Urinary bladder (tissue), 4 donors: ENCODE data around the gene RALGPS1. TPM values are rescaled to one million over a fixed set of nuclear protein-coding genes. Genes with fewer than 3 reads are reported as not detected.

Experiments used
- DNase-seq: peaks from one replicate; pipeline ENCODE4 v3.0.0-alpha.2; 2015; ENCODE audit errors: extremely low spot score
- H3K27ac ChIP-seq: one replicate; pipeline ENCODE4 v1.5.1; 2013; ENCODE audit warnings: low read depth, mild to moderate bottlenecking, moderate library complexity
- H3K36me3 ChIP-seq: one replicate; pipeline ENCODE4 v1.6.1; 2013; ENCODE audit warnings: mild to moderate bottlenecking, moderate library complexity; ENCODE audit not compliant: insufficient read depth
- H3K4me1 ChIP-seq: one replicate; pipeline ENCODE4 v1.6.1; 2013; ENCODE audit warnings: mild to moderate bottlenecking, moderate library complexity; ENCODE audit not compliant: insufficient read depth
- H3K4me3 ChIP-seq: one replicate; pipeline ENCODE4 v1.5.1; 2013; ENCODE audit warnings: low read depth, low read length
- WGBS: extraction: QIAGEN DNeasy Blood & Tissue Kit; methylation state at CpG from one replicate; pipeline ENCODE4 v1.1.7; 2013; 5-methylcytosine and 5-hydroxymethylcytosine counted together
- polyA plus RNA-seq: library from polyadenylated mRNA; stranded (reverse); fragments of 200-250 nt; gene quantifications from one replicate; pipeline ENCODE4 v1.2.3, GENCODE V29; 2013
- total RNA-seq: library from RNA; depleted of rRNA; stranded (reverse); fragments of >200 nt; gene quantifications from one replicate; pipeline ENCODE4 v1.2.3, GENCODE V29; 2014
- donor health status: healthy with polysubstance abuse.
- donor health status: healthy.

The RALGPS1 gene
- total and polyA plus RNA-seq, 2 donors: 8.9 to 21.8 TPM

- Histone ChIP-seq H3K4me3 (no peak overlapping the region), H3K4me1 (no peaks in the 10 kb centered on the region), H3K27ac (no peak overlapping the region), H3K36me3 (no peaks in the 10 kb centered on the region)
- 62% methylated on average over 4 of the region's 4 CpGs for WGBS
- no peak for DNase-seq
Observed at GRCh38 chr9:127035948-127036347, 121.4 kb downstream of the RALGPS1 start.

GRCh38 chr9:127036437-127036836, 121.9 kb downstream of the RALGPS1 start:
- 96% methylated on average over 2 of the region's 2 CpGs for WGBS
- no peak for DNase-seq
- no peak overlapping the region for H3K27ac ChIP-seq
- H3K4me3 ChIP-seq: no peak overlapping the region
- no peaks in the 10 kb centered on the region for H3K4me1 ChIP-seq
- no peaks in the 10 kb centered on the region for H3K36me3 ChIP-seq

GRCh38 chr9:127038531-127038930, 123.9 kb downstream of the RALGPS1 start:
- Histone ChIP-seq H3K4me3 (no peak overlapping the region), H3K36me3 (no peaks in the 10 kb centered on the region), H3K4me1 (no peaks in the 10 kb centered on the region), H3K27ac (no peak overlapping the region)
- WGBS: 94% methylated on average over 5 of the region's 5 CpGs
- DNase-seq: no peak

- no peaks in the 10 kb centered on the region for H3K36me3 ChIP-seq
- no peak overlapping the region for H3K4me3 ChIP-seq
- H3K4me1 ChIP-seq: no peaks in the 10 kb centered on the region
- 100% methylated on average over 2 of the region's 2 CpGs for WGBS
- no peak overlapping the region for H3K27ac ChIP-seq
- no peak for DNase-seq
Observed at GRCh38 chr9:127039492-127039891, 124.9 kb downstream of the RALGPS1 start.

GRCh38 chr9:127045148-127045547, 130.6 kb downstream of the RALGPS1 start:
- peaks cover 3% of the 10 kb centered on the region for H3K4me1 ChIP-seq
- 98% methylated on average over 1 of the region's 1 CpG for WGBS
- no peak overlapping the region for H3K27ac ChIP-seq
- no peak overlapping the region for H3K4me3 ChIP-seq
- H3K36me3 ChIP-seq: no peaks in the 10 kb centered on the region
- DNase-seq: no peak

GRCh38 chr9:127047971-127048370, 133.4 kb downstream of the RALGPS1 start:
- Histone ChIP-seq H3K27ac (no peak overlapping the region), H3K36me3 (no peaks in the 10 kb centered on the region), H3K4me1 (peaks cover 3% of the 10 kb centered on the region), H3K4me3 (no peak overlapping the region)
- 98% methylated on average over 3 of the region's 3 CpGs for WGBS
- DNase-seq: no peak

- H3K4me1 ChIP-seq: peaks cover 3% of the 10 kb centered on the region
- DNase-seq: no peak
- no peak overlapping the region for H3K27ac ChIP-seq
- H3K36me3 ChIP-seq: no peaks in the 10 kb centered on the region
- 50% methylated on average over 4 of the region's 4 CpGs for WGBS
- H3K4me3 ChIP-seq: no peak overlapping the region
Observed at GRCh38 chr9:127049044-127049443, 134.5 kb downstream of the RALGPS1 start.

- Histone ChIP-seq H3K36me3 (no peaks in the 10 kb centered on the region), H3K4me1 (peaks cover 3% of the 10 kb centered on the region), H3K4me3 (no peak overlapping the region), H3K27ac (no peak overlapping the region)
- DNase-seq: no peak
- 92% methylated on average over 8 of the region's 8 CpGs for WGBS
Observed at GRCh38 chr9:127049581-127049980, 135.0 kb downstream of the RALGPS1 start.

- no peak overlapping the region for H3K27ac ChIP-seq
- H3K36me3 ChIP-seq: no peaks in the 10 kb centered on the region
- 97% methylated on average over 3 of the region's 3 CpGs for WGBS
- no peak overlapping the region for H3K4me3 ChIP-seq
- peaks cover 3% of the 10 kb centered on the region for H3K4me1 ChIP-seq
- DNase-seq: no peak
Observed at GRCh38 chr9:127050152-127050551, 135.6 kb downstream of the RALGPS1 start.

GRCh38 chr9:127050591-127051001, 136.0 kb downstream of the RALGPS1 start:
- no peaks in the 10 kb centered on the region for H3K36me3 ChIP-seq
- no peak overlapping the region for H3K27ac ChIP-seq
- 87% methylated on average over 7 of the region's 7 CpGs for WGBS
- no peak overlapping the region for H3K4me3 ChIP-seq
- DNase-seq: no peak
- H3K4me1 ChIP-seq: peaks cover 3% of the 10 kb centered on the region

- Histone ChIP-seq H3K4me3 (no peak overlapping the region), H3K36me3 (no peaks in the 10 kb centered on the region), H3K27ac (no peak overlapping the region), H3K4me1 (peaks cover 2% of the 10 kb centered on the region)
- WGBS: 72% methylated on average over 8 of the region's 8 CpGs
- DNase-seq: no peak
Observed at GRCh38 chr9:127051881-127052595, 137.5 kb downstream of the RALGPS1 start.

GRCh38 chr9:127053057-127053821, 138.7 kb downstream of the RALGPS1 start:
- Histone ChIP-seq H3K27ac (no peak overlapping the region), H3K4me1 (peaks cover 2% of the 10 kb centered on the region), H3K4me3 (no peak overlapping the region), H3K36me3 (no peaks in the 10 kb centered on the region)
- no peak for DNase-seq
- 31% methylated on average over 14 of the region's 14 CpGs for WGBS

- H3K36me3 ChIP-seq: no peaks in the 10 kb centered on the region
- H3K27ac ChIP-seq: no peak overlapping the region
- 50% methylated on average over 5 of the region's 5 CpGs for WGBS
- H3K4me1 ChIP-seq: no peaks in the 10 kb centered on the region
- no peak overlapping the region for H3K4me3 ChIP-seq
- DNase-seq: no peak
Observed at GRCh38 chr9:127053960-127054359, 139.4 kb downstream of the RALGPS1 start.

- Histone ChIP-seq H3K36me3 (no peaks in the 10 kb centered on the region), H3K27ac (no peak overlapping the region), H3K4me3 (no peak overlapping the region), H3K4me1 (no peaks in the 10 kb centered on the region)
- DNase-seq: no peak
Observed at GRCh38 chr9:127055745-127056402, 141.3 kb downstream of the RALGPS1 start.
